ENCODE results near the gene CCSAP.

DNA sequence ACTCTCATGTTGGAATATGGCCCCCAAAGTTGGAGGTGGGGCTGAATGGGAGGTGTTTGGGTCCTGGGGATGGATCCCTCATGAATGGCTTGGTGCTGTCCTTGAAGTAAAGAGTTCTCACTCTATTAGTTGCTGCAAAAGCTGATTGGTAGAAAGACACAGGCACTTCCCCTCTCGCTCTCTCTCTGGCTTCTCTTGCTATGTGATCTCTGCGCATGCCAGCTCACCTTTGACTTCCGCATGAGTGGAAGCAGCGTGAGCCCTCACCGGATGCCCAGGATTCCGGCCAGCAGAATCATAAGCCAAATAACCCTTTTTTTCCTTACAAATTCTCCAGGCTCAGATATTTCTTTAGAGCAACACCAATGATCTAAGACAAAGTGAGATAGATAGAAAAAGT, 20.9 kb upstream of the CCSAP start:
- TF ChIP-seq ZNF768 (tag by site-specific recombination; IDR thresholded peaks at IDR 0.05) (no peak), ZNF416 (tag by site-specific recombination; IDR thresholded peaks at IDR 0.05) (no peak), ZNF157 (tag by site-specific recombination; IDR thresholded peaks at IDR 0.05) (no peak), ZNF184 (tag by site-specific recombination; IDR thresholded peaks at IDR 0.05) (no peak), ZNF174 (tag by site-specific recombination; IDR thresholded peaks at IDR 0.05) (no peak), ZNF776 (tag by site-specific recombination; IDR thresholded peaks at IDR 0.05; ENCODE audit: borderline replicate concordance) (no peak), ZNF175 (tag by site-specific recombination; IDR thresholded peaks at IDR 0.05) (no peak), ZNF777 (tag by site-specific recombination; IDR thresholded peaks at IDR 0.05; ENCODE audit: borderline replicate concordance) (no peak), ZBTB20 (tag by site-specific recombination; IDR thresholded peaks at IDR 0.05) (no peak)
- TF ChIP-seq, protein P1, sequence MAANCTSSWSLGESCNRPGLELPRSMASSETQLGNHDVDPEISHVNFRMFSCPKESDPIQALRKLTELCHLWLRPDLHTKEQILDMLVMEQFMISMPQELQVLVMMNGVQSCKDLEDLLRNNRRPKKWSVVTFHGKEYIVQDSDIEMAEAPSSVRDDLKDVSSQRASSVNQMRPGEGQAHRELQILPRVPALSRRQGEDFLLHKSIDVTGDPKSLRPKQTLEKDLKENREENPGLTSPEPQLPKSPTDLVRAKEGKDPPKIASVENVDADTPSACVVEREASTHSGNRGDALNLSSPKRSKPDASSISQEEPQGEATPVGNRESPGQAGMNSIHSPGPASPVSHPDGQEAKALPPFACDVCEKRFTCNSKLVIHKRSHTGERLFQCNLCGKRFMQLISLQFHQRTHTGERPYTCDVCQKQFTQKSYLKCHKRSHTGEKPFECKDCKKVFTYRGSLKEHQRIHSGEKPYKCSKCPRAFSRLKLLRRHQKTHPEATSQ (tag by site-specific recombination; IDR thresholded peaks at IDR 0.05) = no peak
- TF ChIP-seq, protein P2, sequence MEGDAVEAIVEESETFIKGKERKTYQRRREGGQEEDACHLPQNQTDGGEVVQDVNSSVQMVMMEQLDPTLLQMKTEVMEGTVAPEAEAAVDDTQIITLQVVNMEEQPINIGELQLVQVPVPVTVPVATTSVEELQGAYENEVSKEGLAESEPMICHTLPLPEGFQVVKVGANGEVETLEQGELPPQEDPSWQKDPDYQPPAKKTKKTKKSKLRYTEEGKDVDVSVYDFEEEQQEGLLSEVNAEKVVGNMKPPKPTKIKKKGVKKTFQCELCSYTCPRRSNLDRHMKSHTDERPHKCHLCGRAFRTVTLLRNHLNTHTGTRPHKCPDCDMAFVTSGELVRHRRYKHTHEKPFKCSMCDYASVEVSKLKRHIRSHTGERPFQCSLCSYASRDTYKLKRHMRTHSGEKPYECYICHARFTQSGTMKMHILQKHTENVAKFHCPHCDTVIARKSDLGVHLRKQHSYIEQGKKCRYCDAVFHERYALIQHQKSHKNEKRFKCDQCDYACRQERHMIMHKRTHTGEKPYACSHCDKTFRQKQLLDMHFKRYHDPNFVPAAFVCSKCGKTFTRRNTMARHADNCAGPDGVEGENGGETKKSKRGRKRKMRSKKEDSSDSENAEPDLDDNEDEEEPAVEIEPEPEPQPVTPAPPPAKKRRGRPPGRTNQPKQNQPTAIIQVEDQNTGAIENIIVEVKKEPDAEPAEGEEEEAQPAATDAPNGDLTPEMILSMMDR (tag by site-specific recombination; IDR thresholded peaks at IDR 0.05) = no peak
- TF ChIP-seq, protein P3, sequence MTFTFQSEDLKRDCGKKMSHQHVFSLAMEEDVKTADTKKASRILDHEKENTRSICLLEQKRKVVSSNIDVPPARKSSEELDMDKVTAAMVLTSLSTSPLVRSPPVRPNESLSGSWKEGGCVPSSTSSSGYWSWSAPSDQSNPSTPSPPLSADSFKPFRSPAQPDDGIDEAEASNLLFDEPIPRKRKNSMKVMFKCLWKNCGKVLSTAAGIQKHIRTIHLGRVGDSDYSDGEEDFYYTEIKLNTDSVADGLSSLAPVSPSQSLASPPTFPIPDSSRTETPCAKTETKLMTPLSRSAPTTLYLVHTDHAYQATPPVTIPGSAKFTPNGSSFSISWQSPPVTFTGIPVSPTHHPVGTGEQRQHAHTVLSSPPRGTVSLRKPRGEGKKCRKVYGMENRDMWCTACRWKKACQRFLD (tag by site-specific recombination; IDR thresholded peaks at IDR 0.05) = no peak
